PC-9 (cell line): ENCODE measurements around the gene NR1H4.

Experiments
- EZH2 ChIP-seq: fragments of 200-600 bp; sonication (generic); IDR thresholded peaks from 2 replicates; pipeline ENCODE4 v1.8.0; 2017; ENCODE audit warnings: antibody characterized with exemption, low read depth
- TF ChIP-seq, protein P1 (sequence below): fragments of 200-600 bp; sonication (generic); conservative IDR thresholded peaks from 2 replicates; pipeline ENCODE4 v1.6.1; 2017; ENCODE audit warnings: mixed run types, antibody characterized with exemption, mild to moderate bottlenecking, moderate library complexity

DNA sequence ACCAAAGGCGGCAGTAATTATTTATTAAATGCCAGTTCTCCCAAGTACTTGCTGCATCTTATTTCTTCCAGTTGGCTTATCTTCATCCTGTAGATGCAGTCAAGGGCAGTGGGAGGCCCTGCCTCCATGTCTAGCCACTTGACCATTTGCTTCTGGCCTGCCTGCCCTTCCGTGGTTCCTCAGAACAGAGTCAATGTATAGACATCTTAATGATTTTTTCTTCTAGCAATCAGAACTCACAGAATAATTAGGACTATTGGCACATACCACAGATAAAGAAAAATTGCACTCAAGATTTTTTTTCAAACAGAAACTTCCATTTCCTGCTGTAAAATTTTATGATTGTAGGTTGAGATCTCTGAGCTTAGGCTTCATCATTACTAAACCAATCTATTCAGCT is 20.9 kb downstream of the NR1H4 start:
- TF ChIP-seq, protein P1, sequence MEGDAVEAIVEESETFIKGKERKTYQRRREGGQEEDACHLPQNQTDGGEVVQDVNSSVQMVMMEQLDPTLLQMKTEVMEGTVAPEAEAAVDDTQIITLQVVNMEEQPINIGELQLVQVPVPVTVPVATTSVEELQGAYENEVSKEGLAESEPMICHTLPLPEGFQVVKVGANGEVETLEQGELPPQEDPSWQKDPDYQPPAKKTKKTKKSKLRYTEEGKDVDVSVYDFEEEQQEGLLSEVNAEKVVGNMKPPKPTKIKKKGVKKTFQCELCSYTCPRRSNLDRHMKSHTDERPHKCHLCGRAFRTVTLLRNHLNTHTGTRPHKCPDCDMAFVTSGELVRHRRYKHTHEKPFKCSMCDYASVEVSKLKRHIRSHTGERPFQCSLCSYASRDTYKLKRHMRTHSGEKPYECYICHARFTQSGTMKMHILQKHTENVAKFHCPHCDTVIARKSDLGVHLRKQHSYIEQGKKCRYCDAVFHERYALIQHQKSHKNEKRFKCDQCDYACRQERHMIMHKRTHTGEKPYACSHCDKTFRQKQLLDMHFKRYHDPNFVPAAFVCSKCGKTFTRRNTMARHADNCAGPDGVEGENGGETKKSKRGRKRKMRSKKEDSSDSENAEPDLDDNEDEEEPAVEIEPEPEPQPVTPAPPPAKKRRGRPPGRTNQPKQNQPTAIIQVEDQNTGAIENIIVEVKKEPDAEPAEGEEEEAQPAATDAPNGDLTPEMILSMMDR: no peak
- TF ChIP-seq EZH2: no peak
